Progenitor cell of endocrine pancreas (in vitro differentiated cells): Measurements from ENCODE around the gene CUL5. TPM values are rescaled to one million over a fixed set of nuclear protein-coding genes. Genes with fewer than 3 reads are reported as not detected.
"Not testable (repeated sequence)": the region's sequence is repeated elsewhere in the genome, so short reads cannot be mapped to it uniquely, and the experiment has no call there.

ENCODE experiments used
- DNase-seq: peaks from one replicate; pipeline ENCODE4 v3.0.0; 2021; ENCODE audit warnings: low spot score; ENCODE audit not compliant: unreplicated experiment
- H3K27ac Mint-ChIP-seq: 2 replicates; pipeline ENCODE4 v1.8.0; 2021; ENCODE audit warnings: mild to moderate bottlenecking, moderate library complexity, mixed read lengths
- H3K27me3 Mint-ChIP-seq: 2 replicates; pipeline ENCODE4 v1.8.0; 2021; ENCODE audit warnings: mixed read lengths
- H3K36me3 Mint-ChIP-seq: 2 replicates; pipeline ENCODE4 v1.8.0; 2022; ENCODE audit warnings: mixed read lengths; ENCODE audit not compliant: insufficient read depth
- H3K4me1 Mint-ChIP-seq: 2 replicates; pipeline ENCODE4 v1.8.0; 2021; ENCODE audit warnings: low read depth, mixed read lengths
- H3K4me3 Mint-ChIP-seq: 2 replicates; pipeline ENCODE4 v1.8.0; 2021; ENCODE audit warnings: low read depth, mild to moderate bottlenecking, moderate library complexity, mixed read lengths
- H3K9me3 Mint-ChIP-seq: 2 replicates; pipeline ENCODE4 v1.8.0; 2021; ENCODE audit warnings: low read depth, mixed read lengths
- total RNA-seq: library from RNA; stranded (reverse); gene quantifications from 2 replicates; pipeline ENCODE4 v1.2.1, GENCODE V29; 2021
- TF ChIP-seq, protein P1 (sequence below): fragments of 200-600 bp; sonication (generic); IDR thresholded peaks from one replicate; pipeline ENCODE4 v1.5.0; 2021; ENCODE audit warnings: antibody characterized with exemption, mild to moderate bottlenecking; ENCODE audit not compliant: unreplicated experiment

CUL5 gene
- total RNA-seq, 1 donor from 2014 or later = 37.9 TPM

DNA sequence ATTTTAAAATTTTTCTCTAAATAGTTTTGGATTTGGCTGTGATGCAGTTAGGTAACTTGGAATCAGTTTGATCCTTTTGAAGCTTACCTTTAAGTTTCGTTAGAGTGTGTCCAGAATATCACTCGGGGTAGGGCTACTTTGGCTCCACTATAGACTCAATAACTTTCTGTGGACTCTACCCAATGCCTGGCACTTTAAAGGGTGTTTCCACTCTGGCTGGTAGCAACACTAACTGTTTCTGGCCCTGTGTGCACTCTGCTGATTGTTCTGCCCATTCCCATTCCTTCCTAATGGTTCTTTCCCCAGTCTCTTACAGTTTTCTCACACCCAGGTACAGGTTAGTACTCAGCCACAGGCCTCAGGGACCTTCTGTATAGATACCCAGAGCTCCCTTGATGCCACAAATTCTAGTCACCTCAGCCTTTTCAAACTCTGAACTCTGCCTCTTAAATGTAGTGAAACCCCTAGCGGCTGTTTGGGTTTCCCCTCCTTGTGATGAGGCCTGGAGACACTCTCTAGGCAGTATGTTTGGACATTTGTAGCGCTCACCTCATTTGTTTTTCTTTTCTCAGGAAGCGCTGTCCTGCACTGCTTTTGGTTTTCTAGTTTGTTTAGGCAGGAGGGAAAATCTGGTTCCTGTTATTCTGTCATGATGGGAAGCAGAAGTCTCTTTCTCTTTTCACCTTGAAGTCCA is 16.8 kb downstream of the CUL5 start:
- DNase-seq = no peak
- Mint-ChIP-seq H3K27ac (peak overlapping the region; percentile 75), H3K9me3 (no peaks in the 10 kb centered on the region), H3K36me3 (peaks cover 11% of the 10 kb centered on the region), H3K4me1 (peaks cover 2% of the 10 kb centered on the region), H3K4me3 (no peak overlapping the region), H3K27me3 (no peaks in the 10 kb centered on the region)
- TF ChIP-seq, protein P1, sequence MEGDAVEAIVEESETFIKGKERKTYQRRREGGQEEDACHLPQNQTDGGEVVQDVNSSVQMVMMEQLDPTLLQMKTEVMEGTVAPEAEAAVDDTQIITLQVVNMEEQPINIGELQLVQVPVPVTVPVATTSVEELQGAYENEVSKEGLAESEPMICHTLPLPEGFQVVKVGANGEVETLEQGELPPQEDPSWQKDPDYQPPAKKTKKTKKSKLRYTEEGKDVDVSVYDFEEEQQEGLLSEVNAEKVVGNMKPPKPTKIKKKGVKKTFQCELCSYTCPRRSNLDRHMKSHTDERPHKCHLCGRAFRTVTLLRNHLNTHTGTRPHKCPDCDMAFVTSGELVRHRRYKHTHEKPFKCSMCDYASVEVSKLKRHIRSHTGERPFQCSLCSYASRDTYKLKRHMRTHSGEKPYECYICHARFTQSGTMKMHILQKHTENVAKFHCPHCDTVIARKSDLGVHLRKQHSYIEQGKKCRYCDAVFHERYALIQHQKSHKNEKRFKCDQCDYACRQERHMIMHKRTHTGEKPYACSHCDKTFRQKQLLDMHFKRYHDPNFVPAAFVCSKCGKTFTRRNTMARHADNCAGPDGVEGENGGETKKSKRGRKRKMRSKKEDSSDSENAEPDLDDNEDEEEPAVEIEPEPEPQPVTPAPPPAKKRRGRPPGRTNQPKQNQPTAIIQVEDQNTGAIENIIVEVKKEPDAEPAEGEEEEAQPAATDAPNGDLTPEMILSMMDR = no peak

DNA sequence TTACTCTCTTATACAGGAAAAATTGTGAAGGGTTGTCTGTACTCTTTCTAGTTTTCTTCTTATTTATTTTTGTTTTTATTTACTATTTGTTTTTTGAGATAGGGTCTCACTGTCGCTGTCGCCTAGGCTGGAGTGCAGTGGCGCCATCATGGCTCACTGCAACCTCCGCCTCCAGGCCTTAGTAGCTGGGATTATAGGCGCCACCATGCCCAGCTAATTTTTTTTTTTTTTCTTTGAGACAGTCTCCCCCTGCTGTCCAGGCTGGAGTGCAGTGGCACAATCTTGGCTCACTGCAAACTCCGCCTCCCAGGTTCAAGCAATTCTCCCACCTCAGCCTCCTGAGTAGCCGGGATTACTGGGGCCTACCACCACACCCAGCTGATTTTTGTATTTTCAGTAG is 18.4 kb downstream of the CUL5 start:
- Mint-ChIP-seq H3K4me3 (no peak overlapping the region), H3K27me3 (no peaks in the 10 kb centered on the region), H3K9me3 (peaks cover 4% of the 10 kb centered on the region), H3K4me1 (peaks cover 2% of the 10 kb centered on the region), H3K36me3 (peaks cover 18% of the 10 kb centered on the region), H3K27ac (no peak overlapping the region)
- TF ChIP-seq, protein P1 = no peak
- no peak for DNase-seq

DNA sequence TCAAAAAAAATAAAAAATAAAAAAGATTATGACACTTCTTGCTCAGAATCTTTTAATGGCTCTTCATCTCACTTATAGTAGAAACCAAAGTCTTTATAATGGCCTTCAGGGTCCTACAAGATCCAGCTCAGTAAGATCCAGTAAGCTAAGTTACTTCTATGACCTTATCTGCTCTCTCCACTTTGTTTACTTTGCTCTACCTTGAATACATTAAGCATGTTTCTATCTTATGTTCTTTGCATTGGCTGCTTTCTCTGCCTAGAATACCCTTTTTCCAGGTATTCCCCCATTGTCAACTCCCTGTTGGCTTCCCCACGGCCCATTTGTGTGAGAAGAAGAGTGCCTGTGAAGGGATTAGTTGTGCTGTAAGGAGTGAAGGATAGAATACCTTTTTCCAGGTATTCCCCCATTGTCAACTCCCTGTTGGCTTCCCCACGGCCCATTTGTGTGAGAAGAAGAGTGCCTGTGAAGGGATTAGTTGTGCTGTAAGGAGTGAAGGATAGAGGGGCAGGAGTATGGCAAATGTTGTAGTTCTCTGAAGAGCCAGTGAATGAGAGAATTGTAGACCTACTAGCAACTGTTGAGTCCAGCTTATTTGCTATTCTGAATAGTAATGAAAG is 20.2 kb downstream of the CUL5 start:
- not testable (repeated sequence) for H3K4me1 Mint-ChIP-seq, H3K27ac Mint-ChIP-seq, DNase-seq, H3K27me3 Mint-ChIP-seq, H3K9me3 Mint-ChIP-seq, H3K4me3 Mint-ChIP-seq
- peaks cover 18% of the 10 kb centered on the region for H3K36me3 Mint-ChIP-seq

DNA sequence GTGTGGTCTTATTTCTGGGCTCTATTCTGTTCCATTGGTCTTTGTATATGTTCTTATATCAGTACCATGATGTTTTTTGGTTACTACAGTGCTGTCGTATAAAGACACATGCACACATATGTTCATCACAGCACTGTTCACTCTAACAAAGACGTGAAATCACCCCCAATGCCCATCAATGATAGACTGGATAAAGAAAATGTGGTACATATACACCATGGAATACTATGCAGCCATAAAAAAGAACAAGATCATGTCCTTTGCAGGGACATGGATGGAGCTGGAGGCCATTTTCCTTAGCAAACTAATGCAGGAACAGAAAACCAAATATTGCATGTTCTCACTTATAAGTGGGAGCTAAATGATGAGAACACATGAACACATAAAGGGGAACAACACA is 22.9 kb downstream of the CUL5 start:
- not testable (repeated sequence) for H3K4me1 Mint-ChIP-seq, H3K27ac Mint-ChIP-seq, H3K9me3 Mint-ChIP-seq, DNase-seq, H3K27me3 Mint-ChIP-seq, H3K4me3 Mint-ChIP-seq
- H3K36me3 Mint-ChIP-seq = peaks cover 17% of the 10 kb centered on the region

DNA sequence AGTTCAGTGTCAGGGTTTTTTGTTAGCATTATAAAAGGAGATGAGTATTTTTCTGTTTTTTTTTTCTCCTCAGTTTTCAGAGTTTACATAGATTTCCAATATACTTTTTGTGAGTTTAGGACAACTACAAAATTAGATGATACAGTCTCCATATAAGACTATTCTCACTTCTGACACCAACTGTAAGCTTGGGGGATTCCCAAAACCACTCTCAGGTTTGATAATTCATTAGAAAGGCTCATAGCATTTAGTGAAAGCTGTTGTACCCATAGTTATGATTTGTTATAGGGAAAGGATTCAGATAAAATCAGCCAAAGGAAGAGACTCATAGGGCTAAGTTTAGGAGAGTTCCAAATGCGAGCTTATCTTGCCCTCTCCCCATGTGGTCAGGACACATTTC is 24.1 kb downstream of the CUL5 start:
- TF ChIP-seq, protein P1 = no peak
- H3K27ac Mint-ChIP-seq = no peak overlapping the region
- peaks cover 15% of the 10 kb centered on the region for H3K36me3 Mint-ChIP-seq
- no peak overlapping the region for H3K4me3 Mint-ChIP-seq
- no peaks in the 10 kb centered on the region for H3K27me3 Mint-ChIP-seq
- peaks cover 4% of the 10 kb centered on the region for H3K4me1 Mint-ChIP-seq
- peaks cover 4% of the 10 kb centered on the region for H3K9me3 Mint-ChIP-seq
- DNase-seq = no peak

DNA sequence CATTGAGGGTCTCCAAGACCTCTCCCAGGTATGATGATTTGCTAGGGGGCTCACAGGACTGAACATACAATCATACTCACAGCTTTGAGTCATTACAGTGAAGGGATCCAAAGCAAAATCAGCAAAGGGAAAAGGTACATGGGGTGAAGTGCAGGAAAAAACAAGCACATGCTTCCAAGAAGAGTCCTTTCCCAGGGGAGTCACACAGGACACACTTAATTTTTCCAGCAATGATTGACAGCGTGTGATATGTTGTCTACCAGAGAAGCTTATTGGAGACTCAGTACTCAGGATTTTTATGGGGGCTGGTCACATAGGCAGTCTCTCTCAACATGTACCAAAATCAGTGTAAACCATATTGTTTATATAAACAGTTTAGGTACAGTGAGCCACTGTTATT is 25.3 kb downstream of the CUL5 start:
- no peaks in the 10 kb centered on the region for H3K27me3 Mint-ChIP-seq
- TF ChIP-seq, protein P1 = no peak
- H3K27ac Mint-ChIP-seq = peak overlapping the region; percentile 67
- H3K4me3 Mint-ChIP-seq = no peak overlapping the region
- peaks cover 4% of the 10 kb centered on the region for H3K9me3 Mint-ChIP-seq
- peaks cover 15% of the 10 kb centered on the region for H3K36me3 Mint-ChIP-seq
- peaks cover 1% of the 10 kb centered on the region for H3K4me1 Mint-ChIP-seq
- no peak for DNase-seq
